Stimulated activated naive CD4-positive, alpha-beta T cell treated with Interleukin-2 at 50 U/mL for 16 hours (primary cell): ENCODE data around the gene TTLL11.
"Not testable (repeated sequence)": the region's sequence is repeated elsewhere in the genome, so short reads cannot be mapped to it uniquely, and the experiment has no call there.

Experiments used
- DNase-seq: peaks from one replicate; lab custom pipeline; 2025; lab: John Stamatoyannopoulos, UW

The TTLL11 gene

DNA sequence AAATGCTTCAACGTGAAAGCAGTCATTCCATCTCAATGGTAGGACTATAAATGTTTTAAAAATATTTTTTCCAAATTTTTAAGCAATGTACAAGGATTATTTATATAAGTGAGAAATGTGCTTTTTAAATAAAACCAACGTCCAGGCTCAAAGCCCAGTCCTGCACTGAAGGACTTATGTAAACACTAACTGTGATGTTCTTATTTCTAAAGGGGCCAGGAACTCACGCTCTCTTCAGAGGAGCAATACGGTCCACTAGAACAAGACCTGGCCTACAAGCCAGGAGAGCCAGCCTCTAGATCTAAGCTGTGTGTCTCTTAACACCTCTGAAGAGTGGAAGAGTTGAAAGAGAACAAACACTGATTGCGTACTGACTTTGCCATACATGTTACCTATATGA is 12.1 kb downstream of the TTLL11 start:
- no peak for DNase-seq

DNA sequence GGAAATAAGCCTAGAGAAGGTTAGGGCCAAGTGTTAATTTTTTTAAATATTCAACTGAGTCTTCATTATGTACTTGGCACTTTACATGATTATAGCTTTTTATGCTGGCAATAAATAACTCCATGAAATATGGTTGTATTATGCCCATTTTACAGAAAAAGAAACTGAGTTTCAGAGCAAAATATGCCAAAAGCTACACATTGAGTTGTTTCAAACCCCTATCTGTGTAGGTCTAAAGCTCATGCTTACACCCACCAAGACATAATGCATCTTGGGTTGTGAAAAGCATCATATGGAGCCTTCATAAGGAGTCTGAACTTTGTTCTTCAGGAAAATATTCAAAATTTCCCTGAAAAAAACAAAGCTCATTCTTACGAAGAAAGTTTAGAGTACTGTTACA is 14.6 kb downstream of the TTLL11 start:
- no peak for DNase-seq

DNA sequence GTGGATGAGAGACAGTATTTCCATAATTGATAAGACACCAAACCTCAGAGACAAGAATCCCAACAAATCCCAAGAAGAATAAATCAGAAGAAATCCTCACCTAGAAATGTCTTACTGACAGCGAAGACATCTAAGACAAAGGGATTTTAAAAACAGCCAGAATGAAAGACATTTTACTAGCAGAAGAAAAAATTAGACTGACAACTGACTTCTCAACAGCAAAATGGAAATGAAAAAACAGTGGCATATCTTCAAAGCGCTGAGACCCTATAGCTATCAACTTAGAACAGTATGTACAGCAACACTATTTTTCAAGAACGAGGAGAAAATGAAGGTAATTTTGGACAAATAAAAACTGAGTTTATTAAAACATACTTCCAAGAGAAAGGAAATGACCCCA is 16.3 kb downstream of the TTLL11 start:
- no peak for DNase-seq

DNA sequence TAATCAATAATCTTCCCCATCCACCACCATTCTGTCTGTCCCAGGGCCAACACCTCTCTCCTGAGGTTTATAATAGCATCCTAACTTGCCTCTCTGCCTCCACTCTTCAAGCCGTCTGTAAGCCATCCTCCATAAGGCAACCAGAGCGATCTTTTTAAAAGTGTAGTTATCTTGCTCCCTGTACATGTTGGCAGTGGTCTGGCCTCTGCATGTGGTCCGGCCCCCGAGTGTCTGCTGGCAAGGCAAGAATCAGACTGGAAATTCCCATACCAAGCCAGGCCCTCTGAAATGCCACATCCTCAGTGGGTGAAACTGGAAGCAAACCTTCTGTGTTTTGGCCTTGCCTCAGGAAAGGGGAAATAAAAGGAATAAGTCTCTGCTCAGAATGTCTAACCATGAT is 17.0 kb downstream of the TTLL11 start:
- DNase-seq: no peak

DNA sequence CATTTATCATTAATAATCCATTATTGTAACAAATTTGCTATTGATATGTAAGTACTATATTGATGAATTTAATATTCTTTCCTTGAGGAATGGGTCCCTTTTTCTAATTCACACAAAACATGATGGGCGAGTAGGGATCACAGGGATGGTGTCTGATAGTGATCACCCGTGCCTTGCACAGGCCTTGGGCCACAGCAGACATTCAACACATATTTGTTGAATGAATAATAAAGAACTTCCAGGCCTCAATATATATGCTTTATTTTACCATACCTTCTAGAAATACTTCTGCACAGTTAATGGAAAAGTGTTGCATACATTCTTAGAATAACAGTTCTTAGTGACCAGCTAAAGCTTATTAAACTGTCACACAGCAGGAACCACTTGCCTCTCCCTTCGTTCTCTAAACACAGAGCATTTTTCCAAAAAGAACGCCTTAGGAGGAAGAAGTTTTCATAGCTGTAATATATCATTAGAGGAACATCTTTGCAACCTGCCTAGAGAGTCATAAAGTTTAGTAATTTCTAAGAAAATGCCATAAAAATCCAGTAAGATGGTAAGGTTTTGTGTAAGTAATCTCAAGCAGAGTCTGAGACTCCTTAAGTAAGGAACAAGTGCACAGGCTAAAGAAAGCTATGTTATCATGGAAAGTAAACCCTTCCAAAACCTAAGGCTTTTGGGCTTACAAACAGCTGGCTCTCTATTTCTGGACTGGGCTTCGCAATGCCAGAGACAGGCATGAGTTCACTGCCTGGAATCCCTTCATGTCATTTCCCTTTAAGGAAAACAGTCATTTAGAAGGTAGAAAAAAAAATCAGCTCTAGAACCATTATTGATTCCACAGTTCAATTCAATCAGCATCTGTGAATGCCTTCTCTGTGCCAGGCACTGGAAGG is 17.7 kb downstream of the TTLL11 start:
- DNase-seq: no peak

DNA sequence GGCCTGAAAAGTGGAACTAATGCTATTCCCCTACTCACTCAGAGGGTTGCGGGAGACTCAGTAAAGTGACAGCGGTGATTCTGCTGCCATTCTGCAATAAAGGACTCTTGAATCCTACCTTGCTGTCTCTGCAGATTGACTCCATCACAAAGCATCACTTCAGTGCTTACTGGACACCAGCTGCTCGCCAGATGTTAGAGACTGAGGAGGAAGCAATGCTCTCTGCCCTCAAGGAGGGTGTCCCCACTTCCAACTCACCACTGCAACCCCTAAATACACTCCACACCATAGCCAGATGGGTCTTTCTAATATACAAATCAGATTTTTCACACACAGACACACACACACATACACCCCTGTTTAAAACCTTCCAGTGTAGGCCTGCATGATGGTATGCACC is 21.4 kb downstream of the TTLL11 start:
- DNase-seq: no peak

DNA sequence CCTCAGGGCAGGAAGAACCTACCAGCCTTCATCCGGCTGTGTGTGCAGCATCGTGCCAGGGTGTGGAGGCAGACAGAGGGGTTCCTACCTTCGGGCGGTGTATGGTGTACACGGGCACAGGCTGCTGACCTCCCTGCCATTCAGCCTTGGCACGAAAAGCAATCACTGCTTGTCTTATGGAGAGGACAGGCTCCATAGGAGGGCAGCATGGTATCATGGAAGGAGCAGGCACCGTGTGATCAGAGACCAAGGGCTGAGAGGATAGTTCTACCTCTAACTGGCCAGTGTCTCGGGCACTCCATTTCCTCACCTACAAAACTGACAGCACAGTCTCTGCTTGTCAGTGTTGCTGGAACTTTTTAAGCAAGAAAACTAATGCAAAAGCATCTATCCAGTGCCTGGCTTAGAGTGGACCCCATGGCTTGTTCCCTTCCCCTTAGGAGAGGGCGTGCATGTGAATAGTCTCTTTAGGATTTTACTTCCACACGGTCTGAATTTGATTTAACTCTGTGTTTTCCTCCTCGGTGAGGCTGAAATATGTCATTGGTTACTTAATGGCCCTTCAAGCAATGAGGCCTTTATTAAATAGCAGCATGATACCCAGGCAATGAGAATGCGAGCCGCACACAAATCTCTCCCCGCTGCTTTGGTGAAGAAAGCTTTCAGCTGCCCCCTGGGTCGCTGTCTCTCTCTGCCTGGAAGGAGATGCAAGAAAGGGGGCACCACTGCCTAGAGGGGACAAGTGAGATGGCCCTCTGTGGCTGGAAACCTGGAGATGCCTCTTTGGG is 22.2 kb downstream of the TTLL11 start:
- DNase-seq: no peak

DNA sequence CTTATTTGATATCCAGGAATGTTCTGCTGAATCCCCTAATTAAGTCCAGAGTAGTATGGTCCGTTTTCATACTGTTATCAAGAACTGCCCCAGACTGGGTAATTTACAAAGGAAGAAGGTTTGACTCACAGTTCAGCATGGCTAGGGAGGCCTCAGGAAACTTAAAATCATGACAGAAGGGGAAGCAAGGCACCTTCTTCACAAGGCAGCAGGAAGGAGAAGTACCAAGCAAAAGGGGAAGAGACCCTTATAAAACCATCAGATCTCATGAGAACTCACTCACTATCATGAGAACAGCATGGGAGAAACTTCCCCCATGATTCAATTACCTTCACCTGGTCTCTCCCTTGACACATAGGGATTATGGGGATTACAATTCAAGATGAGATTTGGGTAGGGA is 26.4 kb downstream of the TTLL11 start:
- not testable (repeated sequence) for DNase-seq

DNA sequence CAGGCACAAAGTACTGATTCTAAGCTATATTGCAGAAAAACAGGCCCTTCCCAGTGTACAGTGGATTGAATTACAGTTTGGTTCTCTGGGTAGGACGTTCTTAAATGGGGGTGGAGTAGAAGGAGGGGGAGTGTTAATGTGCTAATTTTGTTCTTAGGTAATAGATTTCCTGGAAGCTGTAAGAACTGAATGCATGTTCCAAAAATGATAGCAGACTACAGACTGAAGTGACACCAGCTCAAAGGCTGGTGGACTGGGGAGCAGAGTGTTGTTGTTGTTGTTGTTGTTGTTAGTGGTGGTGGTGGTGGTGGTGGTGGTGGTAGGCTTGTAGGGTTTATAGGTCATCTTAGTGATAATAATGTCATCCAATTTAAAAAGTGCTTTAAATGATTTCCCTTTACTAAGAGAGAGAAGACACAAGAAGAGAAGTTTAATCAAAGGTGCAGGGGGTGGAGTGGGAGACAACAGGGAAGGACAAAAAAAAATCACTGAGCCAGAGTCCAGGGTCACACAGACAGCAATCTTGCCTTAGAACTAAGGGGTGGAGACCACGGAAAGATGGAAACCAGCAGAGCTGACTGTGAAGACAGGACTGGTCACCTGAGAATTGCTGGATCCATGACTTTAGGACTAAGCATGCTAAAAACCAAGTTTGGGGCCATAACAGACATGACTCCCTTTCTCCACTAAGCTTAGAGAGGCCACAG is 27.0 kb downstream of the TTLL11 start:
- DNase-seq: no peak

DNA sequence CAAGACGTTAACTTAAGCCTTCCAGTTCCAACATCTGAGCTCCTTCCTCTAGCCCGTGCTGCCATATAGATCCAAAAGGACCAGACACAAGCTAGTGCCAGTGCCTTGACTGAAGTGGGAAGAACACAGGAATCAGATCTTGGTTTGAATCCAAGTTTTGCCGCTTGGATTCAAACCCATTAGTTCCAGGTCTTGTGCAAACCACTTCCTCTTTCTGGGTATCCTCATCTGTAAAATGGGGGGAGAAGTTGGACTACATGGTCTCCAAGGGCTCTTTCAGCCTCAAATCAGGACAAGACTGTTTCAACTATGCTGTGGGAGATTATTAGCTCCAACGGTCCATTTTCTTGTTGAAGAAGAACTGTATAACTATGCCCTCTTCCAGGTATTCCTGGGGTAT is 32.6 kb downstream of the TTLL11 start:
- no peak for DNase-seq

DNA sequence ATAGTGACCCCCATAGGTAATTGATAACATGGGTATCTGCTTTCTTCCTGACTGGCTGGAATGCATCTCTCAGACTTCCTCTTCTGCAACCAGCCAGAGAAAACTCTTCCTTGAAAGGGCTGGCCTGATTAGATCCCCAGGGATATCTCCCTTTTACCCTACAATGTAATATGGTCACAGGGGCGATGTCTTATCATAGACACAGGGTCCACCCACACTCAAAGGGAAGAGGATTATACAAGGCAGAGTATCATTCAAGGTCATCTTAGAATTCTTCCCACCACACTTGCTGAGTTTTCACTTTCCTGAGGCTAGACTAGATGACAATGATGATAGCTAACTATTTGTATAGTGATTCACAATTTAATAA is 33.2 kb downstream of the TTLL11 start:
- DNase-seq: no peak

DNA sequence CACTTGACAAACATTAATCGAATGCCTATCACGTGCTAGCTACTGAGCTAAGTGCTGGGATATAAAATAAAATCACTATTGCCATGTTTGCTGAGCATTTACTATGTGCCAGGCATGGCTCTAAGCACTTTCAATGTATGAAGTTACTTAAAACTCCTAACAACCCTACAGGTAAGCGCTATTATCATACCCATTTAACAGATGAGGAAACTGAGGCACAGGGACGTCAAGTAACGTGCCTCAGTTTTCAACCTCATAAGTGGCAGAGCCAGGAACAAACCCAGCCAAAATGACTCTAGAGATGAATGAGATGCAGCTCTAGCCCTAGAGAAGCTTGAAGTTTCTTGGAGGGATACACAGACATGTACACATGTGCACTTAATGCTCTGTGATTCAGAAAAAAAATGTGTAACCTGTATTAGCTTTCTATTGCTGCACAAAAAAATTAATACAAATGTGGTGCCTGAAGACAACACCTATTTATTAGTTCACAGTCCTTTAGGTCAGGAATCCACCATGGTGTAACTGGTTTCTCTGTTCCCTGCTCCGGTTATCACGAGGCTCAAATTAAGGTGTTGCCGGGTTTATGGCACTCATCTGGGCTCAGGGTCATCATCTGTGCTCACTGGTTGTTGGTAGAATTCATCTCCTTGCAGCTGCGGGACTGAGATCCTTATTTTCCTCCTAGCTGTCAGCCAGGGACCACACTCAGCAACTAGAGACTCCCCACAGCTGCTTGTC is 33.7 kb downstream of the TTLL11 start:
- no peak for DNase-seq

DNA sequence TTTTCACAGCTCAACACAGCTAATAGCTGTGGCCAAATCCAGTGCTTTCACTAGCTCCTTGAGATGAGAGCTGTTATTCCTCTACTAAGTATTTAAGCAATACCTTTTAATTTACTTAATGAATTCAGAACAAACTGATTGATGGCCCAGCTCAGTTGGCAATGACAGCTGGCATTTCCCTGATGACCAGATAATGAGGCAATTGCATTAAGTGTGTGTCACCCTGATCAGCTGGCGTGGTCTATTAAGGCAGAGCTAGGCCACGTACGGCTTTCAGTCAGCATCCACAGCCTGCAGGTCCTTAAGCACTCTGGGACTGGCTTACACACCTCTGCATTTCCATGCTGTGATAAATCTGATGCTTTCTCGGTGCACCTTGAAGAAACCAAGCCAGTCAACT is 34.4 kb downstream of the TTLL11 start:
- no peak for DNase-seq

DNA sequence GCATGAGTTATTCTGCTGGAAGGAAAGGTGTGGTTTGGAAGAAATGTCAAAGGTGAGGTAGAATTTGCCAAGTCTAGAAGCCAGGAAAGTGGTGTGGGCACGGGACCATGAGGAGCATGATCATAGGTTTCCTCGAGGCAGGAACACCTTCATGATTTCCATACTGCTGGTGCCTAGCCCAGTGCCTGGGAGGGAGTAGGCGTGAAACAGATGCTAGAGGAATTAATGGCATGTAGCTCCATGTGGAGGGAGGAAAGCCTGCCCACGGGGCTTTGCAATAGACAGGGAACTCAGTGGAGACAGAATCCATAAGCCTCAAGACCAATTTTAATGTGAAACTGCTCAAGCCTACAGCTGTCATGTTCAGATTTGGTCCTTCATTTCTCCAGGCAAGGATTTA is 35.1 kb downstream of the TTLL11 start:
- no peak for DNase-seq

DNA sequence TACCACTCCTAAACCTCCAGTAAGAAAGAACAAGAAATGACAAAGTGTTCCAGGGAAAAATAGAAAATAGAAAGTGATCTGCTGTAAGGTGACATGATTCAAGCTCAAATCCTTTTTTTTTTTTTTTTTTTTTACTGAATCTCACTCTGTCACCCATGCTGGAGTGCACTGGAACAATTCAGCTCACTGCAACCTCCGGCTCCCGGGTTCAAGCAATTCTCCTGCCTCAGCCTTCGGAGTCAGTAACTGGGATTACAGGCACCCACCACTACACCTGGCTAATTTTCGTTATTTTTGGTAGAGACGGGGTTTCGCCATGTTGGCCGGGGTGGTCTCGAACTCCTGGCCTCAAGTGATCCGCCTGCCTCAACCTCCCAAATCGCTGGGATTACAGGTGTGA is 35.9 kb downstream of the TTLL11 start:
- no peak for DNase-seq

DNA sequence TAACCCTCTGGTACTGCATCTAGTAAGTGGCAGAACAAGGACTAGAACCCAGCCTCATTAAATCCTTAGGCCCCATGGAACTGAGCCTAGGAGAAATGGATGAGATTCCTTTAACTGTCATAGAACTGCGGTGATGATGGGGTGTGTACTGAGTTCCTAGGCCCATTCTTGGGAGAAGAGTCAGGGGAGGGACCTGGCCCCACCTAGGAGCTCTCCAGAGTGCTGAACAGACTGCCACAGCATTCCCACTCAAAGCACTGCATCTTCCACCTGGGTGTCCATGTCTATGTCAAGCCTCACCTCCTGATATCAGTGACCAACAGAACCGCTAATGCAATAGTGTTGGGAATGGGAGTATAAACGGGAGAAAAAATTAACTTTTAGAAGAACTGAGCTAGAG is 36.6 kb downstream of the TTLL11 start:
- no peak for DNase-seq

DNA sequence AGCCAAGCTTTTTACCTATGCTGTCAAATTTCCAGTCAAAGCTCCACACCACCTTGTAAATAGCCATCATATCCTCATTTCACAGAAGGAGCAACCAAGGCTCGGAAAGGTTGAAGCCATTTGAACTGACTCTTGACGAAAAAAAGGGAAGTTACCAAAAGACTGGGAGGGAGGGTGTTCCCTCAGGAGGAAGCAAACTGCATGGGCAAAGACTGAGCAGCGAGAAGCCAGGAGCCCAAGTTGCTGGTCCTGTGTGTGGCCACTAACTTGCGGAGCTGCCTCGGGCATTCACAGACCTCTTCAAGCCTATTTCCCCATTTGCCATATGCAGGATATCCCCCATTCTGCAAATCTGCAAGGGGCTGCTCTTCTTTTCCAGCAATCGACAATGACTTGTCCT is 37.4 kb downstream of the TTLL11 start:
- no peak for DNase-seq

DNA sequence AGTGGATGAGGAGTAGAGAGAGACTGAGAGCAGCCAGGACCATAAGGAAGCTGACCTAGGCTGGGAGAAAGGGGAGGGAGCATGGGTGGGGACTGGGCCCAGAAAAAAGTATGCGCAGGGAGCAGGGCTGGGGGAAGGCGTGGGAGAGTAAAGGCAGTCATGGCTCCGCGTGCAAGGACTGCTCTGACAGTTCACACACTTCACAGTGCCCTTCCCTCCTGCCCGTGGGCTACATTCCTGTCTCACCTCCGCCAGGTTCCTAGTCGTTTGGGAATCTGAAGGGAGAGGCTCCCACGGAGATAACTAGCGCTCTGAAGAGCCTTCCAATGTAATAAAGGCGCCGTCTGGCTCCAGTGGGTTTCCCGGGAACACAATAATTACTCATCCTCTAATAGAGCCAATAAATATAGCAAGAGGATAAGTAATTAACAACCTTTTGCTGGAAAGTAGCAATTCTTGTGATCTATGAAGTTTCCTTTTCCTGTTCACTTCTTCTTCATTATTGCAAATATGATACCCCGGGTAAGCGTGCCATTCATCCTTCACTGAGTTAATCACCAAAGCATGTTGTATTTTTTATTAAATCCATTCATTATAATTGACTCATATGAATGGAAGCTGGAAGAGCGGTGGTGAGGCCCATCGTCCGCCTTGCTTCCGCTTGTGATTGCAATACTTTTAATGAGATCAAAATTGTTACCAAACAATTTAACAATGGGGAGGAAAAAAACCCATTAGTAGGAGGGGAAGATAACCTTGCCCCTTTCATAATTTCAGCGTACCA is 39.3 kb downstream of the TTLL11 start:
- no peak for DNase-seq

DNA sequence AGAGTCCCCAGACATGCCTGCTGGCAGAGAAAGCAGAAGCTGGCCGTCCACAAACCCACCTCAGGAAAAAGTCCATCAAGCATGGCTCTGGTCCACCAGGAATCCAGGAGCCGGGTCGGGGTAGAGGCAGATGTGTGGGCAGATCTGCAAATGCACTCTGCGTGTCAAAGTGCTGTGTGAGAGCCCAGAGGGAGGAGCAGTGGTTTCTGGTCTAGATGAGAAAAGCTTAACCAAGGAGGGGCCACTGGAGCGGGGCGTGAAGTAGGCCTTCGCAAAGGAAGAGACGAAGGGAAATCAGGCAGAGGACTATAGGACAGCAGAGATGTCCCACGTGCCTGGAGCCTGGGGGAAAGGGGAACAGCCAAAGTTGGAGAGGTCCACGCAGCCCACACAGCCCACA is 40.0 kb downstream of the TTLL11 start:
- DNase-seq: no peak

DNA sequence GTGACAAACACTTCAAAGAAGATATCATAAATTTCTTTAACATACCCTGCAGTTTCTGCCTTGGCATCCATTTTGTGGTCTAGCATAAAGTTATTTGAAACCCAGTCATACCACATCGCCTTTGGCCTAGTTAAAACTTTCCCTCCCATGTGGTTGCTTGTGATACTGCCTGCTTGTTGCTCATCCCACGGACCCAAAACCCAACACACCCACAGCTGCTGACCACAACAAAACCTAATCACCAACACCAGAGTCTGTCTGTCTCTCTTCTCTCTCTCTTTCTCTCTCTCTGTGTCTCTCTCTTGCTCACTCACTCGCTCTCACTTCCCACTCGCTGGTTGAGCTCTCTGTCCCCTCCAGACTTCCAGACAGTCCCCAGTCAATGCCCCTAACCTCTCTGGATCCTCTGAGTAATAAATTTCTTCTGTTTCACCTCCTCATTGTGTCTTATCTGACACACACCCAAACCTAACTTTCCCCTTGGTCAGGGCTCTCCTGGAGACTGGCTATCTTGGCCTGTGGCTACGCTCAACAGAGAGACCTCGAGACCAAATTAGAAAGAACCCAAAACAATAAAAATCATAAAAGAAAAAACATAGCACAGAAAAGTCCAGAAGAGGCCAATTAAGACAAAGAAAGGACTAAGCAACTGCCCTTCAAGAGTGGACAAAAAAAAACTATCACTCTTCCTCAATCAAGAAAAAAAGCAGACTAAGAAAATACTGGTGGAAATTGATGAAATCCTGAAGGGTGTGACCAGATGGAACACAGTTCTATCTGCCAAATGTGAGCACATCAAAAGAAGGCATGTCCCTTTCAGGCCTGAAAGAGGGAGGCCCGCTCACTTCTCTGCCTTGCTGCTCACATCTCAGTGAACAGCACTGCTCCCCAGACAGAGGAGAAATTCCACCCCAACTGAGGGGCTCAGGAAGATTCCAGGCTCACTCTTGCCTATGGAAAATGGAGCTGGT is 41.5 kb downstream of the TTLL11 start:
- peak; percentile 49 for DNase-seq
